UCSD-AML1 (cell line): Measurements from ENCODE around the gene PDILT.
"Not testable (repeated sequence)": the region's sequence is repeated elsewhere in the genome, so short reads cannot be mapped to it uniquely, and the experiment has no call there.

Experiments used
- DNase-seq: peaks from one replicate; lab custom pipeline; 2025; ENCODE audit not compliant: unreplicated experiment; lab: John Stamatoyannopoulos, UW

Gene PDILT

GRCh38 chr16:20404637-20405036 is at the start of gene PDILT:
Gene PDILT (minus strand): TSS chr16:20404737. CDS start chr16:20399300, 5,437 bp downstream.
- no peak for DNase-seq

- not testable (repeated sequence) for DNase-seq
Measured at GRCh38 chr16:20453633-20454032, 49.1 kb upstream of the PDILT start.

- not testable (repeated sequence) for DNase-seq
Measured at GRCh38 chr16:20451364-20451763, 46.8 kb upstream of the PDILT start, which contains the start of gene ACSM2A. Gene ACSM2A (plus strand): TSS chr16:20451521. CDS start chr16:20460115, 8,594 bp downstream.

GRCh38 chr16:20446652-20447393 is 42.3 kb upstream of the PDILT start:
- DNase-seq, result not testable (repeated sequence)

- DNase-seq, result not testable (repeated sequence)
Measured at GRCh38 chr16:20441859-20442258, 37.3 kb upstream of the PDILT start.

GRCh38 chr16:20441191-20441590 is 36.7 kb upstream of the PDILT start:
- no peak for DNase-seq

- not testable (repeated sequence) for DNase-seq
Measured at GRCh38 chr16:20440731-20441130, 36.2 kb upstream of the PDILT start.

- DNase-seq, result not testable (repeated sequence)
Measured at GRCh38 chr16:20439820-20440231, 35.3 kb upstream of the PDILT start.

GRCh38 chr16:20438950-20439349 is 34.4 kb upstream of the PDILT start:
- DNase-seq, result not testable (repeated sequence)

- DNase-seq, result no peak
Measured at GRCh38 chr16:20430948-20431347, 26.4 kb upstream of the PDILT start.

- not testable (repeated sequence) for DNase-seq
Measured at GRCh38 chr16:20430480-20430879, 25.9 kb upstream of the PDILT start.

- not testable (repeated sequence) for DNase-seq
Measured at GRCh38 chr16:20429499-20429898, 25.0 kb upstream of the PDILT start.

GRCh38 chr16:20427401-20427797 is 22.9 kb upstream of the PDILT start:
- DNase-seq, result not testable (repeated sequence)

GRCh38 chr16:20424129-20424866 is 19.8 kb upstream of the PDILT start:
- no peak for DNase-seq

GRCh38 chr16:20423772-20424128 is 19.2 kb upstream of the PDILT start:
- DNase-seq, result not testable (repeated sequence)

- not testable (repeated sequence) for DNase-seq
Measured at GRCh38 chr16:20421748-20422147, 17.2 kb upstream of the PDILT start.

- DNase-seq, result not testable (repeated sequence)
Measured at GRCh38 chr16:20419093-20419492, 14.6 kb upstream of the PDILT start.

- DNase-seq, result no peak
Measured at GRCh38 chr16:20415541-20415940, 11.0 kb upstream of the PDILT start.

- no peak for DNase-seq
Measured at GRCh38 chr16:20411055-20411454, 6.5 kb upstream of the PDILT start.

GRCh38 chr16:20410121-20410723 is 5.7 kb upstream of the PDILT start:
- no peak for DNase-seq

- DNase-seq, result no peak
Measured at GRCh38 chr16:20409398-20410120, 5.0 kb upstream of the PDILT start, which contains the start of gene ACSM5. Gene ACSM5 (plus strand): TSS chr16:20409534. CDS start chr16:20411485, 1,951 bp downstream.
